HG02938 (cell line): ENCODE measurements around the gene PPP2R5A.
"Not testable (repeated sequence)": the region's sequence is repeated elsewhere in the genome, so short reads cannot be mapped to it uniquely, and the experiment has no call there.

Source experiments
- ATAC-seq: cut with Tn5 transposase; IDR thresholded peaks from one replicate; pipeline ENCODE4 v1.9.1; 2021; ENCODE audit warnings: mild to moderate bottlenecking, moderate library complexity; ENCODE audit not compliant: unreplicated experiment

Gene PPP2R5A

GRCh38 chr1:212267017-212267416 is 18.2 kb upstream of the PPP2R5A start:
- no peak for ATAC-seq

GRCh38 chr1:212267460-212267859 is 17.8 kb upstream of the PPP2R5A start:
- ATAC-seq = peak; percentile 58

- no peak for ATAC-seq
These were observed 15.9 kb upstream of the PPP2R5A start for GRCh38 chr1:212269306-212269705.

- ATAC-seq = no peak
These were observed 14.6 kb upstream of the PPP2R5A start for GRCh38 chr1:212270564-212270963.

GRCh38 chr1:212271234-212271633 is 14.0 kb upstream of the PPP2R5A start:
- ATAC-seq = no peak

- no peak for ATAC-seq
These were observed 13.3 kb upstream of the PPP2R5A start for GRCh38 chr1:212271823-212272485.

GRCh38 chr1:212281590-212281989 is 3.6 kb upstream of the PPP2R5A start:
- no peak for ATAC-seq

GRCh38 chr1:212283741-212284140 is 1.5 kb upstream of the PPP2R5A start:
- no peak for ATAC-seq

- no peak for ATAC-seq
These were observed 872 bp upstream of the PPP2R5A start for GRCh38 chr1:212284332-212284743.

GRCh38 chr1:212285685-212286555 is 710 bp downstream of the PPP2R5A start:
- ATAC-seq = peak; percentile 13

- ATAC-seq = no peak
These were observed 1.4 kb downstream of the PPP2R5A start for GRCh38 chr1:212286556-212287131.

- ATAC-seq = no peak
These were observed 2.2 kb downstream of the PPP2R5A start for GRCh38 chr1:212287261-212287895.

GRCh38 chr1:212287995-212288394 is 2.8 kb downstream of the PPP2R5A start:
- ATAC-seq = not testable (repeated sequence)

- ATAC-seq = no peak
These were observed 3.4 kb downstream of the PPP2R5A start for GRCh38 chr1:212288615-212289014.

GRCh38 chr1:212289262-212290077 is 4.3 kb downstream of the PPP2R5A start:
- ATAC-seq = no peak

- no peak for ATAC-seq
These were observed 5.4 kb downstream of the PPP2R5A start for GRCh38 chr1:212290608-212291007.

- peak; percentile 45 for ATAC-seq
These were observed 6.4 kb downstream of the PPP2R5A start for GRCh38 chr1:212291505-212292134.

- ATAC-seq = no peak
These were observed 7.3 kb downstream of the PPP2R5A start for GRCh38 chr1:212292250-212293105.

GRCh38 chr1:212293579-212293978 is 8.4 kb downstream of the PPP2R5A start:
- no peak for ATAC-seq
